GM15510 (cell line): ENCODE measurements around the gene PRDM5.

ENCODE experiments used
- POLR2A ChIP-seq: IDR thresholded peaks from 3 replicates; pipeline ENCODE4 v1.6.1; 2011; ENCODE audit warnings: borderline replicate concordance; ENCODE audit not compliant: insufficient read length; ENCODE audit errors: extremely low read depth

Gene PRDM5

GRCh38 chr4:120922381-120923206 is at the start of gene PRDM5:
Gene PRDM5, minus strand, starts transcription at chr4:120922726. Its CDS starts 118 bp downstream, at chr4:120922608.
- no peak for TF ChIP-seq POLR2A

GRCh38 chr4:120971884-120972283 is 49.4 kb upstream of the PRDM5 start:
- no peak for TF ChIP-seq POLR2A

- TF ChIP-seq POLR2A, result no peak
Observed at GRCh38 chr4:120965938-120966337, 43.4 kb upstream of the PRDM5 start.

- TF ChIP-seq POLR2A, result no peak
Observed at GRCh38 chr4:120964596-120964995, 42.1 kb upstream of the PRDM5 start.

DNA sequence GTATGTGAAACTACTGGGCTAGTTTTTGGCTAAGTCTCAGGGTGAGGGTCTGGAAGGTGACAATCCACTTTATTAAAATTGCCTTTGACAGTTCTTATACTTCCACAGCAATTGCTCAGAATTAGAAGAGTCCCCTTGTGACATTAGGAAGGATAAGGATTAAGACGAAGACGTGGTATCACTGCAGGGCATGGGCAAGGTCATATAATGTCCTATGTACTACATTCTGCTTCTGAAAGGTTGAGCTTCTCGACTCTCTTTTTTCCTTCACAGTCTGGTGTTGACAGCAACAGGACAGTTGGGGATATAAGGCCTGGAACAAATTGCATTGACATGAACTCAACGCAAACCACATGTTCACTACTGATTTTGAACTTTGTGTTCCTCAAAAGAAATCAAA is 40.9 kb upstream of the PRDM5 start:
- TF ChIP-seq POLR2A, result no peak

DNA sequence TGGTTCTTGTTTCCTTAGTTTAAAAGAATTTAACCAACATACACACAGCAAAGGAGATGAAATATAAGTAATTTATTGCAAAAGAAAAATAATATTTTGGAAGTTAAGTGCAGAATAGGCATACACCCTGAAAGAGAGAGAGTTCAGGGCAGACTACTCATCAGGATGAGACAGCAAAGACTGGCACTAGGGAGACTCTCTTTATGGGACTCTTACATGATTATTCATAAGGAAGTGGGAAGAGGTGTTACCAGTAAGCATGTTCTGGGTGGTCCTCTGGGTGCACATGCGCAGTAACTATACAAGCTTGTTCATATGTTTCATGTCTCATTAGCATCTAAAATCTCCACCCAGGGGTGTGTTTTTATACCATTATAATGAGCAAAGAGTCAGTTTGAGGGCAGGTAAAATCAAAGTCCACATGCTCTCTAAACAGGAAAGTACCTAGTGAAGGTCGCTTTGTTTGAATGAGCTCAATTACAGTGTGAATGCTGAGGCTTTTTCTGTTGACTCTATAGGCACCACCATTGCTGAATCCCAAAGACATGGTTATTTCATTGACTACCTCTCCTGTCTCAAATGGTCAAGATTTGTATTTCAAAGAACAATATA is 38.2 kb upstream of the PRDM5 start:
- no peak for TF ChIP-seq POLR2A

- TF ChIP-seq POLR2A, result no peak
Observed at GRCh38 chr4:120948382-120948781, 25.9 kb upstream of the PRDM5 start.

DNA sequence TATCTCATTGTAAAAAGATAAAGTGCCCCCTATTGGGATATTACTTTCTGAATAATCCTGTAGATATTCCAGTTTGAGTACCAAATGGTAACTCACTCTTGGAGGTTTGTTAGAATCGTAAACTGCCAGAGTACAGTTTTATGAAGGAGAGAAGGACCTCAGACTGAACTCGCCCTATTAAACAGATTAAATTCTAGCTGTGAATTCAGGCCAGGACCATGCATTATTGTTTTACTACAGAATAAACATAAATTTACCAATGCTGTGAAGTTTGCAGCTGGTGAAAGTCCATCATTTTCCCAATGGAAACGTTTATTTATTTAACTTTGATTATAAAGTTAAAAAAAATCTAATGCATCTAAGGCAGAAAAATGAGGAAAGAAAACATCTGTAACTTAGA is 20.2 kb upstream of the PRDM5 start:
- no peak for TF ChIP-seq POLR2A

DNA sequence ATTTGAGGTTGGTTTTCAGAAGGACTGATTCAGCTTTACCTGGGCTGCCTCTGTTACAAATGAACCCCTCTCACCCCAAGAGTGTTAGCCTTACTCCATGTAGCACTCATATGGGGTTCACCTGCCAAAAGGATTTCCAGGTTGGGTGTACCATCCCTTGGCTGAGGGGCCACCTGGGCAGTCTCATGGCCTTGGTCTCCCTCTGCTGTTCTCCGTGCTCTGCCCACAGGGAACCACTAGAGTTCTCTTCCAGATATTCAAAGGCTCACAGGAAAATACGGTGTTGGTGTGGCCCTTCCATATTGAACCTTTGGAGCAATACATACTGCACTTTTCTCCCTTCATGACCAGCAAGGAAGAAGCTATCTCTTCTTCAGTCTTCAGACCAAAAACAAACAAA is 18.0 kb upstream of the PRDM5 start:
- TF ChIP-seq POLR2A, result no peak

DNA sequence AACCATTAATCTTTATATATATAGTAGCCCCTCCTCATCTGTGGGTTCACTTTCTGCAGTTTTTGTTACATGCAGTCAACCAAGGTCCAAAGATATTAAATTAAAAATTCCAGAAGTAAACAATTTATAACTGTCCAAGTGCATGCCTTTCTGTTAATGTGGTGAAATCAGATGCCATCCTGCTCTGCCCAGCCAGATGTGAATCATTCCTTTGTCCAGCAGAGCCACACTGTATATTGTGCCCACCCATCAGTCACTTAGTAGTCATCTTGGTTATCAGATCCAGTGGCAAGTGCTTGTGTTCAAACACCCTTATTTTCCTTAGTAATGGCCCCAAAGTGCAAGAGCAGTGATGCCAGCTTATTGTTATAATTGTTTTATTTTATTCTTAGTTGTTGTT is 17.2 kb upstream of the PRDM5 start:
- TF ChIP-seq POLR2A, result no peak

- no peak for TF ChIP-seq POLR2A
Observed at GRCh38 chr4:120929847-120930246, 7.3 kb upstream of the PRDM5 start.

GRCh38 chr4:120927801-120928409 is 5.4 kb upstream of the PRDM5 start:
- TF ChIP-seq POLR2A, result no peak

DNA sequence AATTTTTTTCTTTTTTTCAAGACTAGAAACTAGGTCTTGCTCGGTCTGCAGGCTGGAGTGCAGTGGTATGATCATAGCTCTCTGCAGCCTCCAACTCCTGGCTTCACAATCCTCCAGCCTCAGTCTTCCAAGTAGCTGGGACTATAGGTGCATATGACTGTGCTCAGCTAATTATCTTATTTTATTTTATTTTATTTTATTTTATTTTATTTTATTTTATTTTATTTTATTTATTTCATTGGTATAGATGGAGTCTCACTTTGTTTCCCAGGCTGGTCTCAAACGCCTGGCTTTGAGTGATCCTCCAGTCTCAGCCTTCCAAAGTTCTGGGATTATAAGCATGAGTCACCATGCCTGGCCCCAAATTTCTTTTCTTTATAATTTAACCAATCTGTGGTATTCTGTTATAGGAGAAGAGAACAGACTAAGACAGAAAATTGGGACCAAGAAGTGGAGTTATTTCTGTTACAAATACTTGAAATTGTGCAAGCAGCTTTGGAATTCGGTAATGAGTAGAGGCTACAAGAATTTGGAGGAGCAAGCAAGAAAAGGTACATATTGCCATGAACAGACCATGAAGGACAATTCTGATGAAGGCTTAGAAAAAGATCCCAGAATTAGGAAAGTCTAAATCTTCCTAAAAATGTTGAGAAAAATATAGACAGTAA is 4.0 kb upstream of the PRDM5 start:
- no peak for TF ChIP-seq POLR2A

DNA sequence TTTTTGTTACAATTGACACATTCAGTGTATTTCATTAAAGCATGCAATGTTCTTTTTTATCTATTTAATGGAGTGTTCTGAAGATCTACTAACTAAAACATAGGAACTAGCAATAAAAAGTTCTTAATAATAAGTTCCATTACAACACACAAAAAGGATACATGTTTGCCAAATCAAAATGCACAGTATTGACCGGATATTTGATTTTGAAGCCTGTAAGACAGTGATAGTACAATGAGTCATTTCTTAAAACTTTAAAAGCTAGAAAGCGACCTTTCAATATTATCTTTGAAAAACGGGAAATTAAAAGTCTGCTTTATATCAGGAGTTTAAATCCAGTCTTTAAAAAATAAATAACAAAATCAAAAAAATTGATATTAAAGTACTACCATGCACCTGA is 2.4 kb upstream of the PRDM5 start:
- no peak for TF ChIP-seq POLR2A

DNA sequence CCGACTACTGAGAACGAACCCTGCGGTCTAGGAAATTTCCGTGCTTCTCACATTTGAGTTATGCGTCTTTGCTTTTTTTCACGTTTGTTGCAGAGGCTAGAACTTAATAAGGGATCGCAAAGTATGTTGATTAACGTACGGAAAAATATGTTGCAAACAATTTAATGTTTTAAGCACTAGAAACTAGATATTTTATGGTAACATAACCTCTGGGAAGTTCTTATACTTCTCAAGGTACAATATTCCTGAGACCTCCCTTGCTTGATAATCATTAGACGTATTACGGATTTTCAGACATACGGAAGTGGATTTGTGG is 639 bp upstream of the PRDM5 start:
- no peak for TF ChIP-seq POLR2A
